Measurements from ENCODE around the gene IGSF9B. TPM values are rescaled to one million over a fixed set of nuclear protein-coding genes. Genes with fewer than 3 reads are reported as not detected.

The IGSF9B gene
- total RNA-seq, 4 donors from 2014 or later: 24.1 to 120 (median 43.3) TPM

DNA sequence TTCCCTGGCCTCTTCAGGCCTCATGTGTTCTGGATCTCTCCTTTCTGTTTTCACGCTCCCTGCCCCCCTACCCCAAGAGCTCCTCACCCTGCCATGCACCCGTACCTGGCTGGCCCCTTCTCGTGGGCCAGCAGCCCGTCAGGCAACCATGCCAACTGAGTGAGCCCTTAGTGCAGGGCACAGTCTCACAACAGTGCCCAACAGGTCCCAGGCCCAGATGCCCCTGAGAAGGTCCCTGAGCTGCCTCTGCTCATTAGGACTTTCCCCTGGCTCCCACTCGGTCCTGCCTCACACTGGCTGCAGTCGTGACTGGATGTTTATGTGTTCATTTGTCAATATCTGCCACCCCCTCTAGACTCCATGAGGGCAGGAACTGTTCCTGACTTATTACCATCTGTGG, 44.8 kb upstream of the IGSF9B start:
- 81 to 92% methylated on average over 3 of the region's 6 CpGs for WGBS, 2 donors (ENCODE audit: low coverage in 1 of 2)
- ATAC-seq: no peak
- no peak overlapping the region for H3K27ac ChIP-seq
- TF ChIP-seq POLR2A (IDR thresholded peaks at IDR 0.05) (no peak), POLR2AphosphoS5 (IDR thresholded peaks at IDR 0.05) (no peak), EP300 (IDR thresholded peaks at IDR 0.05) (no peak)
- TF ChIP-seq, protein P1, sequence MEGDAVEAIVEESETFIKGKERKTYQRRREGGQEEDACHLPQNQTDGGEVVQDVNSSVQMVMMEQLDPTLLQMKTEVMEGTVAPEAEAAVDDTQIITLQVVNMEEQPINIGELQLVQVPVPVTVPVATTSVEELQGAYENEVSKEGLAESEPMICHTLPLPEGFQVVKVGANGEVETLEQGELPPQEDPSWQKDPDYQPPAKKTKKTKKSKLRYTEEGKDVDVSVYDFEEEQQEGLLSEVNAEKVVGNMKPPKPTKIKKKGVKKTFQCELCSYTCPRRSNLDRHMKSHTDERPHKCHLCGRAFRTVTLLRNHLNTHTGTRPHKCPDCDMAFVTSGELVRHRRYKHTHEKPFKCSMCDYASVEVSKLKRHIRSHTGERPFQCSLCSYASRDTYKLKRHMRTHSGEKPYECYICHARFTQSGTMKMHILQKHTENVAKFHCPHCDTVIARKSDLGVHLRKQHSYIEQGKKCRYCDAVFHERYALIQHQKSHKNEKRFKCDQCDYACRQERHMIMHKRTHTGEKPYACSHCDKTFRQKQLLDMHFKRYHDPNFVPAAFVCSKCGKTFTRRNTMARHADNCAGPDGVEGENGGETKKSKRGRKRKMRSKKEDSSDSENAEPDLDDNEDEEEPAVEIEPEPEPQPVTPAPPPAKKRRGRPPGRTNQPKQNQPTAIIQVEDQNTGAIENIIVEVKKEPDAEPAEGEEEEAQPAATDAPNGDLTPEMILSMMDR (IDR thresholded peaks at IDR 0.05): no peak
- H3K27me3 ChIP-seq: no peaks in the 10 kb centered on the region
- H3K4me1 ChIP-seq: peaks cover 0 to 23% (median 12%) of the 10 kb centered on the region in 3 donors
- no peaks in the 10 kb centered on the region for H3K9me3 ChIP-seq
- no peaks in the 10 kb centered on the region for H3K36me3 ChIP-seq
- H3K4me3 ChIP-seq: no peak overlapping the region

DNA sequence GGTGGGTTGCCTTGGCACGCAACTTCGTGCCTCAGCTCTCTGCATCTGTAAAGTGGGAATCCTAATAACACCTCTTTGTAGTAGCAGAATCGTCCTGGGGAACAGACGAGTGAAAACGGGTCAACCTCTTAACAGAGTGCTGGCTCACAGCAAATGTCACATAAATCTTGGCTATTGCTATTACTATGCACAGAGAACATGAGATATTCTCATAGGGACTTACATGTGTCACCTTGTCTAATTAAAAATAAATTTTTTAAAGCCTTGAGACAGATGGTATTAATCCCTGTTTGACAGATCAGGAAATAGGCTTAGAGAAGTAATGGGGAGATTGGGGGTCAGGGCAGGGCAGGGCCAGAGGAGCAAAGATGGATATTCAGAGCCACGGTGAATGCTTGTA, 44.3 kb upstream of the IGSF9B start:
- TF ChIP-seq EP300 (IDR thresholded peaks at IDR 0.05) (no peak), POLR2A (IDR thresholded peaks at IDR 0.05) (no peak), POLR2AphosphoS5 (IDR thresholded peaks at IDR 0.05) (no peak)
- TF ChIP-seq, protein P1 (IDR thresholded peaks at IDR 0.05): no peak

DNA sequence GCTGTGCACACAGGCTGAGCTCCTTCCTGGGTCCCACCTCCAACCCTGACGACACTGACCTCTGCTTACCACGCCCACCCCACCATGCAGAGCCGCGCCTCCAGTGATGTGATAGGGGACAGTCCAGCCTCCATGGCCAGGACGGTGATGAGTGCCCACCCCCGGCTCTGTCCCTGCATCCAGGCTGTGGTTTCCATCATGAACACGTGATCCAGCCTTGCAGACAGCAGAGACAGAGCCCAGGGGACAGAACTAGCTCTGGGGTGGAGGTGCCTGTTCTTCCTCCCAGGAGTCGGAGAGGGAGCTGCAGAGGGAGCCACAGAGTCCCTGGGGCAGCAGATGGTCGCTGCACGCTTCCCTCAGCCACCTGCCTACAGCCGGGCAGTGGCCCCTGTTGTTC, 42.6 kb upstream of the IGSF9B start:
- no peaks in the 10 kb centered on the region for H3K27me3 ChIP-seq
- no peak overlapping the region for H3K4me3 ChIP-seq
- peaks cover 0 to 15% (median 7%) of the 10 kb centered on the region in 3 donors for H3K4me1 ChIP-seq
- no peaks in the 10 kb centered on the region for H3K36me3 ChIP-seq
- H3K27ac ChIP-seq: no peak overlapping the region
- TF ChIP-seq POLR2A (IDR thresholded peaks at IDR 0.05) (no peak), POLR2AphosphoS5 (IDR thresholded peaks at IDR 0.05) (no peak), EP300 (IDR thresholded peaks at IDR 0.05) (no peak)
- TF ChIP-seq, protein P1 (IDR thresholded peaks at IDR 0.05): no peak
- no peaks in the 10 kb centered on the region for H3K9me3 ChIP-seq
- ATAC-seq: no peak
- WGBS, 2 donors (ENCODE audit: low coverage in 1 of 2): 61% methylated on average over 4 of the region's 11 CpGs; no CpG with 5 or more reads in 1 of the 2 donors

More for the DNA sequence above, 44.3 kb upstream of the IGSF9B start:
- H3K27me3 ChIP-seq: no peaks in the 10 kb centered on the region
- peaks cover 0 to 23% (median 12%) of the 10 kb centered on the region in 3 donors for H3K4me1 ChIP-seq
- ATAC-seq: no peak
- WGBS, 2 donors (ENCODE audit: low coverage in 1 of 2): 68% methylated on average over 6 of the region's 6 CpGs; no CpG with 5 or more reads in 1 of the 2 donors
- H3K36me3 ChIP-seq: no peaks in the 10 kb centered on the region
- H3K4me3 ChIP-seq: no peak overlapping the region
- no peaks in the 10 kb centered on the region for H3K9me3 ChIP-seq
- no peak overlapping the region for H3K27ac ChIP-seq

DNA sequence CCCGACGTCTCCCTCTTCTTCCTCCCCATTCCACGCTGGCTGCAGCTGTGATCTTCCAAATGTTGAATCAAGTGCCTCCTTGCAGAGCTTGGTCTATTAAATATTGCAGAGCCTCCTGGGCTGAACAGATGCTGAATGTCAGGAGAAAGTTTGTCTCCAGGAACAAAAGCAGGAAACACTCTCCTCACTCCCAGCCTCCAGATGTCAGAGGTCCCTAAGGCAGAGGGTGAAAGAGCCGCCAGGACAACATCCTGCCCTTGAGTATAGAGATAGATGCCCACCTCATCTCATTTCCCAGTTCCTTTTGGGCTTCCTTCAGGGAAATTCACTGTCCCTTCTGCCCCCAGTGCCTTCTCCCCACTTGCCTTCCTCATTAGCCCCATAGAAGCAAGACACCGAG, 40.8 kb upstream of the IGSF9B start:
- ATAC-seq: no peak
- TF ChIP-seq POLR2AphosphoS5 (IDR thresholded peaks at IDR 0.05) (no peak), EP300 (IDR thresholded peaks at IDR 0.05) (no peak), POLR2A (IDR thresholded peaks at IDR 0.05) (no peak)
- TF ChIP-seq, protein P1 (IDR thresholded peaks at IDR 0.05): no peak
- Histone ChIP-seq H3K36me3 (no peaks in the 10 kb centered on the region), H3K27ac (no peak overlapping the region), H3K27me3 (no peaks in the 10 kb centered on the region), H3K4me3 (no peak overlapping the region), H3K9me3 (no peaks in the 10 kb centered on the region), H3K4me1 (no peaks in the 10 kb centered on the region)
- 51 to 68% methylated on average over 3 to 4 of the region's 5 CpGs for WGBS, 2 donors (ENCODE audit: low coverage in 1 of 2)

DNA sequence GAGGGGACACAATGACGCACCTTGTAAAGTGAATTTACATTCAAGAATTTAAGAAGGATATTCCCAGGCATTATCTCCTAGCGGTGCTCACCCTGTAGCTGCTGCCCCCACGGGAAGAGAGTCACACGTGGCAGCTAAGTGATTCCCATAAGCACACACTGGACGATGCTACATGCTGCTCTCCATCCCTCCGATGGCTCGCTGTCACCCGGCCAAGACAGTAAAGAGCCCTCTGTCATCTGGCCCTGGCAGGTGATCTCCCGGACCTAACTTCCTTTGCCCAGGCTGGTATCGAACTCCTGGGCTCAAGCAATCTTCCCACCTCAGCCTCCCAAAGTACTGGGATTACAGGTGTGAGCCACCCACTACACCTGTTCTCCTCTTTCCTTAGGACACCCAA, 39.9 kb upstream of the IGSF9B start:
- Histone ChIP-seq H3K36me3 (no peaks in the 10 kb centered on the region), H3K4me1 (no peaks in the 10 kb centered on the region), H3K27me3 (no peaks in the 10 kb centered on the region), H3K9me3 (no peaks in the 10 kb centered on the region), H3K4me3 (no peak overlapping the region), H3K27ac (no peak overlapping the region)
- ATAC-seq: no peak
- 74 to 75% methylated on average over 4 to 7 of the region's 10 CpGs for WGBS, 2 donors (ENCODE audit: low coverage in 1 of 2)
- no peak for TF ChIP-seq POLR2AphosphoS5 (IDR thresholded peaks at IDR 0.05)
- TF ChIP-seq, protein P1 (IDR thresholded peaks at IDR 0.05): no peak
- TF ChIP-seq POLR2A (IDR thresholded peaks at IDR 0.05): no peak
- no peak for TF ChIP-seq EP300 (IDR thresholded peaks at IDR 0.05)

Data from gastroesophageal sphincter (tissue), 4 donors.